OCI-LY1 (cell line): Measurements from ENCODE around the gene ABHD17B.

Experiments
- CTCF ChIP-seq: fragments of 200-600 bp; sonication (generic), shearing (Covaris generic); IDR thresholded peaks from 2 replicates; pipeline ENCODE4 v1.5.1; 2017; ENCODE audit warnings: mild to moderate bottlenecking, antibody characterized with exemption, low read length, moderate library complexity, mixed read lengths
- EZH2 ChIP-seq: fragments of 200-600 bp; sonication (generic), shearing (Covaris generic); IDR thresholded peaks from 2 replicates; pipeline ENCODE4 v1.8.0; 2017; ENCODE audit warnings: borderline replicate concordance, mixed run types, mild to moderate bottlenecking, antibody characterized with exemption, low read length, moderate library complexity, mixed read lengths

DNA sequence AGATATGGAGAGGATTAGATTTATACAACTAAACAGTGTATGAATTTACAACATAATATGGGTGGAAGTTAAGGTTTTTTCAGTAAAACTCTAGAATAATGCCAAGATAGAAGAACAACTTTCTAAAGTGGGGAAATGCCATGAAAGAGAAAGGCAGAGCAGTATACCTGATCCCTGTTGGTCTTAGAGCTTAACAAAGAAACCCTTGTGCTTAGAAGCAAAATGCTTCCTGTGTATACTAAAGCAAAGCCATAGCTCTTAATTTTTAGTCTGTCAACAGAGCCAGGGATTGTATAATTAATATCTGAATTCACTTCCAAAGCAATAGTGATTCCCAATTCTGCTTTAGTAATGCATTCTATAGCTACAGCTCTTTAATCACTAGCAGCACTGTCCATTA, 14.8 kb upstream of the ABHD17B start:
- TF ChIP-seq CTCF = no peak
- TF ChIP-seq EZH2 = no peak
